Measurements from ENCODE around the gene KDM6A.
"Not testable (repeated sequence)": the region's sequence is repeated elsewhere in the genome, so short reads cannot be mapped to it uniquely, and the experiment has no call there.

The KDM6A gene

DNA sequence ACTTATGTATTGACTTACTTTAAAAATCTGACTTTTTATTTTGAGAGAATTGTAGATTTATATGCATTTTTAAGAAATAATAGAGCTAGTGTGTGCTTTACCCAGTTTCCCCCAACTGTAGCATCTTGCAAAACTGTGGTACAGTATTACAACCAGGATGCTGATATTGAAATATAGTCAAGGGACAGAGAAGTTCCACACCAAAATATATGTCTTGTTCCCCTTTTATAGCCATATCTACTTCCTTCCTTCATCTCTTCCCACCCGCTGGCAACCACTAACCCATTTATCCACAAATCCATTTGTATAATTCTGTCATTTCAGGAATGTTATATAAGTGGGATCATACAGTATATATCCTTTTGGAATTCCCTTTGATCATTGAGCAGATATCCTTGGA is 16.8 kb downstream of the KDM6A start:
- DNase-seq (ENCODE audit: low spot score): no peak

DNA sequence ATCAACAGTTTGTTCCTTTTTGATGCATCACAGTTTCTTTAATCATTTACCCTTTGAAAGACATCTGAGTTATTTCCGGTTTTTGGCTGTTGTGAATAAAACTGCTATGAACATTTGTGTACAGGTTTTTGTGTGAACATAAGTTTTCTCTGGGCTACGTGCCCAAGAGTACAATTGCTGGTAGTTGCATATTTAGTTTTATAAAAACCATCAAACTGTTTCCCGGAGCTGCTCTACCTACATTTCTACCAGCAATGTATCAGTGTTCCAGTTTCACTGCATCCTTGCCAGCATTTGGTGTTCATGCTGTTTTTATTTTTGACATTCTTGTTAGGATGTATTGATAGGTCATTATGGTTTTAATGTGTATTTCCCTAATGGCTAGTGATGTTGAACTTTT is 17.3 kb downstream of the KDM6A start:
- no peak for DNase-seq (ENCODE audit: low spot score)

DNA sequence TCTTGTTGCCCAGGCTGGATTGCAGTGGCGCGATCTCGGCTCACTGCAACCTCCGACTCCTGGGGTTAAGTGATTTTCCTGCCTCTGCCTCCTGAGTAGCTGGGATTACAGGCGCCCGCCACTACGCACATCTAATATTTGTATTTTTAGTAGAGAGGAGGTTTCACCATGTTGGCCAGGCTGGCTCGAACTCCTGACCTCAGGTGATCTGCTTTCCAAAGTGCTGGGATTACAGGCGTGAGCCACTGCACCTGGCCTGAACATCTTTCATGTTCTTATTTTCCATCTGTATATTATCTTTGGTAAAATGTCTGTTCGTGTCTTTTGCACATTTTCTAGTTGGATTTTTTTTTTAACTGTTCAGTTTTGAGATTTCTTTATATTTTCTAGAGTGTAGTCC is 17.7 kb downstream of the KDM6A start:
- DNase-seq (ENCODE audit: low spot score): not testable (repeated sequence)

DNA sequence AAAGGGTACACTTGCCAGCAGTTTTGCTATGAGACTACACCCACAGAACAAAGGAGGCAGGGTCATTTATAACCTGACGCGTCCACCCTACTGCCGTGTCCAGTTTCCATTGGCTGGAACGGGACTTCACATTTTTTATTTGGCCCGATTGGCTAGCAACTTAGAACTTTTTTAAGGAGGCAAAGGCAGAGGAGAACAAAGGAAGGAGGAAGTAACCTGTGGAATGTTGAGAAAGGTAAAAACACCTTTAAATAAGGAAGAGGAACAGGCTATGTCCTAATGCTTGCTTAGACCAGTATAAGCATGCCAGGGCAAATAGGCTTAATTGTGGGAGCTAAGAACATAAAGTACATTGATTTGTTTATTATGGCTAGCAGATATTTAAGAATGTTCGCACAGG is 18.7 kb downstream of the KDM6A start:
- no peak for DNase-seq (ENCODE audit: low spot score)

DNA sequence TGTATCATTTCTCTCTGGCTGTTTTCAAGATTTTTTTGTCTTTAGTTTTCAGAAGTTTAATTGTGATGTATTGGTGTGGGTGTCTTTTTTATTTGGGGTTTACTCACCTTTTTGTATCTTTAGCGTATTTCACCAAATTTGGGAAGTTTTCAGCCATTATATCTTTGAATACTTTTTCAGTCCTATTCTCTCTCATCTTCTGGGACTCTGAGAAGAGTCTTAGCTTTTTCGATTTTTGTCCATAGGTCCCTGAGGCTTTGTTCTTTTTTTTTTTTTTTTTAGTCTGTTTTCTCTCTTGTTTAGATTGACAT is 23.8 kb downstream of the KDM6A start:
- DNase-seq (ENCODE audit: low spot score): no peak

DNA sequence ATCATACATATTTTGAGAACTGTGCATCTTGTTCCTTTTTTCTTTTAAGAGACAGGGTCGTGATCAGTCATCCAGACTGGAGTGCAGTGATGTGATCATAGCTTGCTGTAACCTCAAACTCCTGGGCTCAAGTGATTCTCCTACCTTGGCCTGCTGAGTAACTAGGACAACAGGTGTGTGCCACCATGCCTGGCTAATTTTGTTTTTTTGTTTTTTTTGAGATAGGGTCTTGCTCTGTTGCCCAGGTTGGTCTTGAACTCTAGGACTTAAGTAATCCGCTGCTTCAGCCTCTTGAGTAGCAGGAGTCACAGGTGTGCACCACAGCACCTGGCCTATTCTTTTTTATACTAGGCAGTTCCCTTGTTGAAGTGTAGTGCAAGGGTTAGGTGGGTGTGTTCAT is 24.6 kb downstream of the KDM6A start:
- DNase-seq (ENCODE audit: low spot score): no peak

DNA sequence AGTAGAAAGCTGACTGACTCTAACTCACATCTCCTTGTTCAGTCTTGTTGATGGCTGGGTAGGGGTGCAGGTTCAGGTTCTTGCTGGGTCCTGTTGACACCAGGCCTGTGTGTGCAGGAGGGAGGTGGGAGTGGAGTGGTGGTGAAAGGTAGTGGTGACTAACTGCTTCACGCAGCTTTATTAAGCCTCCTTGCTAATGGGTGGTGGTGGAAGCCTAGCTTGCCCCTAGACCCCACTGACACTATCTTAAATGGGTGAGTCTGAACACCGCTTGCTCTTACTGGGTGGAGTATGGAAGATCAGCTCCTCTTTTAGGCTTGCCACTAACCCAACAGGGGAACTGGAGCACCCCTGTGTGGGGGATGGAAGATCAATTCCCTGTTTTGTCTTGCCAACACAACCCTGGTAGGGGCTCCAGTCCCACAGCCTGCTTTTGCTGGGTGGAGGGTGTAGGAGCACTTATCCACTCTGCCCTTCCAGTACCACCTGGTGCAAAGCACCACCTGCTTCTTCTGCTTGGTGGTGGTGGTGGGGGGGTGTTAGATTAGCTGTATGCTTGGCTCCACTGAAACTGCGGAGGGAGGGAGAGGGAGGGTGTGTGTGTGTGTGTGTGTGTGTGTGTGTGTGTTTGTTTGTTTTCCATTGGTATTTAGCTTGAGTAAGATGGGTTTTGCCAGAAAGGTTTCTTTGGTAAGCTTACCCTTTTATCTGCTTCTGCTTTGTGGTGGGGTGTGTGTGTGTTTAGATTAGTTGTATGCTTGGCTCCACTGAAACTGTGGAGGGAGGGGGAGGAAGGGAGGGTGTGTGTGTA is 25.6 kb downstream of the KDM6A start:
- no peak for DNase-seq (ENCODE audit: low spot score)

DNA sequence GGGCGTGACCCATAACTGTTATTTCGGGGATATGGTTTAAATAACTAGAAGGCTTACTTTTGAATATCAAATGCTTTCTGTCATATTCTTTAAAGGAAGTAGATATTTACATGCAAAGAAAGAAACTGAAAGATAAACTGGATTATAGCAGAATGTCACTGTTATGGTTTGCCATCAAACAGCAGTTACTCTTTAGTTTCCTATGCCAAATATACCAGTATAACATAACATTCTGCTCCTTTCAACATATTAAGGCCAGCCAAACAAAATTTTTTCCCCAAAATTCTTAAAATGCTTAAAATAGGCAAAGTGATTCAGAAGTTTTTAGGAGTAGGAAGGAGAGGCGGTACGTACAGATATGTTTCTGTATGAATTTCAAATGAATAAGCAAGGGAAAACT is 27.0 kb downstream of the KDM6A start:
- no peak for DNase-seq (ENCODE audit: low spot score)

DNA sequence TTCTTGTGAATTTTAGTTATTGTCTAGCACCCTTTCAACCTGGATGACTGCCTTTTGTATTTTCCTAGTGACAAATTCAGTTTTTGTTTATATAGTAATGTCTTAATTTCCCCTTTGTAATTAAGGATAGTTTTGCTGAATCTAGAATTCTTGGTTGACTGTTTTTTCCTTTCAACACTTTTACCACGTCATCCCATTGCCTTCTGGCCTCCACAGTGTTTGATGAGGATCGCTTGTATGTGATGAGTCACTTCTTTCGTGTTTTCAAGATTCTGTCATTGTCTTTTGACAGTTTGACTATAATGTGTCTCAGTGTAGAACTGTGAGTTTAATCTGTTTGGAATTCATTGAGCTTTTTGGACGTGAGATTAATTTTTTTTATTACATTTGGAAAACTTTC is 30.1 kb downstream of the KDM6A start:
- DNase-seq (ENCODE audit: low spot score): no peak

DNA sequence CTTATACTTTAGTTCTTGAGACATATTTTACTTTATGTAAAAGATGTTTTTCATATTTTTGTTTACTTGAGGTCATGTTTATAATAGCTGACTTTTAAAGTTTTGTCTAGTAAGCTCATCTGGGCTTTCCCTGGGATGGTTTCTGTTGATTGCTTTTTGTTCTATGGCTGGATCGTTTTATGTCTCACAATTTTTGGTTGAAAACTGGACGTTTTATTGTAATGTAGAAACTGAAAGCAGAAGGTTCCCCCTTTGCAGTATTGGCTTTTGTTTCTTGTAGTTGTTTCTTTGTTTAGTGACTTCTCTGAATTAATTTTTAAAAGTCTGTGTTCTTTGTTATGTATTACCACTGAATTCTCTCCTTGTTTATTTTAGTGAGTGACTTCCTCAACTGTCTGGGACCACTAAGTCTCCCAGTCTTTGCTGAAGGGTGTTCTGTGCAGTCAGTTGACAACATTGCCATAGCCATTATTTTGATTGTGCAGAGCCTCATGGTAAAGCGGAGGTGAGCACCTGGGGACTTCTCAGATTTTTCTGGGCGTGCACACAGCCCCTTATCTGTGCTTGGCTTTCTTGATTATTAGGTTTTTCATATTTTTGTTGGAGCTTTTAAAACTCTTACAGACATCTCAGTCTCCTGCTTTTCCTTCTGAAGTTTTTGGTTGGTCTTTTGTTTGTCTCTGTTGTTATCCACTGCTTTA is 31.0 kb downstream of the KDM6A start:
- DNase-seq (ENCODE audit: low spot score): no peak

DNA sequence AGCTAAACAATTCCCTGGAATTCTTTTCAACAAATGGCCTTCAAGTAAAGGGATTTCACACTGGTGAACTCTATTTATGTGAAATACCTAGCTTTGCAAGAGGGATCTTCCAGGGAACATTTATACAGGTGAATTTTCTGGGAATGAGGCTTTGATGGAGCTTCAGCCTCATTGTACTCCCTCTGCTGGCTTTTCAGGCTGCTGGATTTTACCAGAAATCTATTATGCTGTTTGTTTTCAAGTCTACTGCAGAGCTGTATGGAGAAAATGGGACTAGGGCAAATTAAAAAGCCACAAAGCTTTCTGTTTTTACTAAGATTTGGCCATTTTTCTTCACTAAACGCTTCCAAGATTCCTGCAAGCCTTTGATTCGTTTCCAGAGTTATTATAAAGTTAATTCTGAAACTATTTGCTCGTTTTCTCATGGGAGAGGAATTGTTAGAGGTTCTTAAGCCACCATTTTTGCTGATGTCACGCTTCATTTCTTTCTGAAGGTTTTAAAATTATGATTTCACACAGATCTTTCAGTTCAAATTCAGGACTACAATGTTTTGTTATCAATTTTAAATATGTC is 31.6 kb downstream of the KDM6A start:
- DNase-seq (ENCODE audit: low spot score): peak; percentile 28

DNA sequence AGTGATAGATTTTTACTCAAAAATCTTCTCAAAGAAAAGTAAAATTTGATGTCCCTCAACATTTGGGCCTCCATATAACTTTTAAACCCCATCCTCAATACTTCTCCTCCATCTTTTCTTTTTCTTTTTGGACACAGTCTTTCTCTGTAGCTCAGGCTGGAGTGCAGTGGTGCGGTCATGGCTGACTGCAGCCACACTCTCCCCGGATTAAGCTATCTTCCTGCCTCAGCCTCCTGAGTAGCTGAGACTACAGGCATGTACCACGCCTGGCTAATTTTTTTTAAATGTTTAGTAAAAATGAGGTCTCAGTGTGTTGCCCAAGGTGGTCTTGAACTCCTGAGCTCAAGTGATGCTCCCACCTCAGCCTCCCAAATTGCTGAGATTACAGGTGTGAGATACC is 33.1 kb downstream of the KDM6A start:
- no peak for DNase-seq (ENCODE audit: low spot score)

DNA sequence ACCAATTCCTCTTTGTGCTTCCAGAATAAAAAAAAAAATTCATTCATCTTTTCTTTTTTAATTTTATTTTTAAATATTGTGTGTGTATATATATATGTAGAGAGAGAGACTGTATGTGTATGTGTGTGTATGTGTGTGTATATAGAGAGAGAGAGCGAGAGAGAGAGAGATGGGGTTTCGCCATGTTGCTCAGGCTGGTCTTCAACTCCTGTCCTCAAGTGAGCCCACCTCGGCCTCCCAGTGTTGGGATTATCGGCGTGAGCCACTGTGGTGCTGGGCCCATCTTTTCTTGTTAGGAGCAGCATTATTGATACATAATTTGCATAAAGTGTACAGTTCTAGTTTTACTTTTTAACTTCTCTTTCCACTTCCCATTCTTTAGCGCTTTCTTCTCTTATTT is 33.6 kb downstream of the KDM6A start:
- no peak for DNase-seq (ENCODE audit: low spot score)

DNA sequence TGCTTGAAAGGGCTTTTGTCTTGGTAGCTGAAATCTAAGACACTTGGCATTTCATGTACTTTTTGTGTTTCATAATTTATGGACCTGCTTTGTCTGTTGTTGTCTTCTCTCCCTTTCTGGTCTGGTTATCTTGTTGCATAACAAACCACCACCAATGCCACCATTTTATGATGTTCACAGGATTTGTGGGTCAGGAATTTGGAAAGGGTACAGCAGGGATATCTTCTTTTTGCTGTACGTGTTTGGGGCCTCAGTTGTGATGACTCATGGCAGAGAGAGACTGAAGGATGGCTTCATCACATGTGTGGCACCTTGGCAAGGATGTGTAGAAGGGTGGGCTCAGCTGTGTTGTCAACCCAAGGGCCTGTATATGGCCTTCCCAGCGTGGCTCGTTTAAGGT is 35.2 kb downstream of the KDM6A start:
- no peak for DNase-seq (ENCODE audit: low spot score)

DNA sequence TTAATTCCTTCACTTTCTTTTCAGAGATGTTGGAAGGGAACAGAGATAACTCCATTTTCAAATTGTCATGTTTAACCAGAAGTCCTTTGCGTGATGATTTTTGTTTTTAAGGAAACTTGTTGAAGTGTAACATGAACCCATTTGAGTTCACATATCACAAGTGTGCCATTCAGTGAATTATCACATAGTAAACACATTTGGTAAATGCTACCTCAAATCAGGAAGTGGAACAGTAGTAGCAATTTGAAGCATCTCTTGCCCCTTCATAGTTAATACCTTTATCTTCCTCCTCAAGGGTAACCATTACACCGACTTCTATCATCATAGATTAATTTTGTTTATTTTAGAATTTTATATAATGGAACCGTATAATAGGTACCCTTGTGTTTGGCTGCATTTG is 35.8 kb downstream of the KDM6A start:
- DNase-seq (ENCODE audit: low spot score): no peak

DNA sequence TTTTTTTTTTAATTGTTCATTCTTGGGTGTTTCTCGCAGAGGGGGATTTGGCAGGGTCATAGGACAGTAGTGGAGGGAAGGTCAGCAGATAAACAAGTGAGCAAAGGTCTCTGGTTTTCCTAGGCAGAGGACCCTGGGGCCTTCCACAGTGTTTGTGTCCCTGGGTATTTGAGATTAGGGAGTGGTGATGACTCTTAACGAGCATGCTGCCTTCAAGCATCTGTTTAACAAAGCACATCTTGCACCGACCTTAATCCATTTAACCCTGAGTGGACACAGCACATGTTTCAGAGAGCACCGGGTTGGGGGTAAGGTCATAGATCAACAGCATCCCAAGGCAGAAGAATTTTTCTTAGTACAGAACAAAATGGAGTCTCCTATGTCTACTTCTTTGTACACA is 37.5 kb downstream of the KDM6A start:
- not testable (repeated sequence) for DNase-seq (ENCODE audit: low spot score)

DNA sequence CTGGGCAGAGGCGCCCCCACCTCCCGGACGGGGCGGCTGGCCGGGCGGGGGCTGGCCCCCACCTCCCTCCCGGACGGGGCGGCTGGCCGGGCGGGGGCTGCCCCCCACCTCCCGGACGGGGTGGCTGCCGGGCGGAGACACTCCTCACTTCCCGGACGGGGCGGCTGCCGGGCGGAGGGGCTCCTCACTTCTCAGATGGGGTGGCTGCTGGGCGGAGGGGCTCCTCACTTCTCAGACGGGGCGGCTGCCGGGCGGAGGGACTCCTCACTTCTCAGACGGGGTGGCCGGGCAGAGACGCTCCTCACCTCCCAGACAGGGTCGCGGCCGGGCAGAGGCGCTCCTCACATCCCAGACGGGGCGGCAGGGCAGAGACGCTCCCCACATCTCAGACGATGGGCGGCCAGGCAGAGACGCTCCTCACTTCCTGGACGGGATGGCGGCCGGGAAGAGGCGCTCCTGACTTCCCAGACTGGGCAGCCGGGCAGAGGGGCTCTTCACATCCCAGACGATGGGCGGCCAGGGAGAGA is 38.1 kb downstream of the KDM6A start:
- not testable (repeated sequence) for DNase-seq (ENCODE audit: low spot score)

DNA sequence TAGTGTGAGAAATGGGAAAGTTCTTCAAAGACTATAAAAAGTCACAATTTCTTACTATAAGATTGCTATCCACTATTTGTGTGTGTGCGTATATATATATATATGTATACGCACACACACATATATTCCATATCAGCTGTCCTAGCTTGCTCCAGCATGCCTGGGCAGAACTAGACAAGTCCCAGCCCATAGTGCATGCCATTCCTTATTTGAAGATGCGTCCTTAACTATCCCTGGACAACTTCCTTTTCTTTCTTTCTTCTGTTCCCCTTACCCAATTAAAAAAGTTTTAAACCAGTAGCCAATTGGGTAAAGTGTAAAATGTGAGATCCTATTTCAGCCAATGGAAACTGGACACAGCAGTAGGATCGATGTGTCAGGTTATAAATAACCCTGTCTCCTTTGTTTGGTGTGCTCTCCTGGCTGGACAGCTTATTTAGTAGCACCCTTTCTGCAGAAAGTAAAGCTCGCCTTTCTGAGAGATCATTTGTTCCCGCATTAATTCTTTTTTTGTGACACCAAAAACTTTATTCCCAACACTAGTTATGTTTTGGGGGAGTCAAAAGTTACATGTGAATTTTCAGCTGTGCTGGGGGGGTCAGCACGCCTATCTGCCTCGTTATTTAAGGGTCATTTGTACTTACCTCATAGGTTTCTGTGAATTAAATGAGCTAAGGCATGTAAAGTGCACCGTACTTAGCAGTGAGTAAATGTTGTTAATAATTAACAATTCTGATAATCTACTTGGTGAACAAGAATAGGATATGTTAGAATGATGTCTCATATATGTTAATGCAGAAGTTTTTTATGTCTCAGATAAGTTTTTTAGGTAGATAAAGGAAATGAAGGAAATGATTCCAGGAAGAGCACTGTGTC is 40.9 kb downstream of the KDM6A start:
- no peak for DNase-seq (ENCODE audit: low spot score)

DNA sequence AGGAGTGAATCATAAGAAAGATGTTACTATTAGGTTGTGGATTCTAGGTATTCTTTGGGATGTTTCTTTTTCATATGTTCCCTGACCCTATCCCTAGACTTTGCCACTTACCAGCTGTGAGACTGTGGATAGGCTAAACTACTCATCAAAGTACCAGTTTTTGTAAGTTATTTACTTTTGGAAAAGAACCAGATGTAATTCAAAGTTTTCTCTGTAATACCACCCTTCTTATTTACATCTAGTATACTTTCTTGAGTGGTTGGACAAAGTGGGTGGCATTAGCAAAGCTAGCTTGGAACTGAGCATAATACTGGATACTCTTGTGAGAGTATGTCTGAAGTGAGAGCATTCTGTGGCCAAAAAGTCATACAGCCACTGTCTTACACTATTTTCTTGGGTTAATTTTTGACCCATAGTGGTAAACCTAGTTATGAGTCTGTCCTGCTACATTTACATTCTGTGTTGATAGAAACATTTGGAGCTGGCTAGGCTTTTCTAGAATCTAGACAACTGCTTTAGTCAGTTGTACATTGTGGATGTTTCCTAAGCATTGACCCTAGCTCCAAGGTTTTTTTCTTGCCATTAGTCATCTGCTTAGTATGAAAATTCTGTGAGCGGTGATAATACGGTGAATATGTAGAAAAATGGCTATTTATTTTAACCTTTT is 41.7 kb downstream of the KDM6A start:
- DNase-seq (ENCODE audit: low spot score): no peak

DNA sequence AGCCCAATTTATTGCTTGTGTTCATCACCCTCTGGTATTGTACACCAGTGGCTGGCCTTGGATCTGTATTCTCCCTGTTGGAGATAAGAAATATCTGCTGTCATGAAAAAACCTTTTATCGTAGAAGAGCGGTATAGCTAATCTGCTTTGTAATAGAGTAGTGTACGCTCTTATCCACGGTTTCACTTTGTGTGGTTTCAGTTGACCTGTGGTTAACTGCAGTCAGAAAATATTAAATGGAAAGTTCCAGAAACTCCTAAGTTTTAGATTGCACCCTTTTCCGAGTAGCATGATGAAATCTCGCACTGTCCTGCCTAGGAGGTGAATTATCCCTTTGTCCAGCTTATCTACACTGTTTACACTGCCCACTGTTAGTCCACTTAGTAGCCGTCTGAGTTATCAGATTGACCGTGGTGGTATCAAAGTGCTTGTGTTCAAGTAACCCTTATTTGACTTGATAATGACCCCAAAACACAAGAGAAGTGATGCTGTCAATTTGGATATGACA is 42.4 kb downstream of the KDM6A start:
- peak; percentile 9 for DNase-seq (ENCODE audit: low spot score)

DNA sequence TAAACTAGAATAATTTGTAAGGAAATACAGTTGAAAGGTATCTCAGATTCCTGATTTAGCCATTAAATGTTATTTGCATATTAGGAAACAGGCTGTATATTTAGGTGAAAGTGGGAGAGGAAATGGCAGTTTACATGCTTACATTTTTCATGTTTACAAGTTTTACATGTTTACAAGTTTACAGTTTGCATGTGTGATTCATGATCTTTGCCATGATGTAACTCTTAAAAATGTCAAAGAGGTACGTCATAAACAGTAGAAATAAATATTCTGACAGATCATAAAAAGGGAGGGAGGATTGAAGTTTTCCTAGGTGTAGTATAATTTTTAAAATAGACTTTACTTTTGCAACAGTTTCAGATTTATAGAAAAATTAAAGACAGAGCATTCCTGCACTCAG is 45.7 kb downstream of the KDM6A start:
- DNase-seq (ENCODE audit: low spot score): no peak

DNA sequence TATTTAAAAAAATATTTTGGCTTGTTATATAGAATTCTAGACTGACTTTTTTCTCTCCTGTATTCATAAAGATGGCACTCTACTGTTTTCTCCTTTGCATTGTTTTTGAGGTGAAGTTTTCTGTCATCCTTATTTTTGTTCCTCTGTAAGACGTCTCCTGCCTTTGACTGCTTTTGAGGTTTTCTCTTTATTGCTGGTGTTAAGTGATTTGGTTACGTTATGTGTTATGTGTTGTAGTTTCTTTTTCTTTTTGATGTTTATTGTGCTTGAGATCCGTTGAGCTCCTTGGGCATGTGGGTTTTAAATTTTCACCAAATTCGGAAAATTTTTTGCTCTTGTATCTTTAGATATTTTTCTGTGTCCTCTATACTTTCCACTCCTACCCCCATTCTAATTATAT is 50.0 kb downstream of the KDM6A start:
- no peak for DNase-seq (ENCODE audit: low spot score)
